K562 treated with DMSO at 1 percent for 4 hours (cell line): ENCODE data around the gene COPS7A. TPM values are rescaled to one million over a fixed set of nuclear protein-coding genes. Genes with fewer than 3 reads are reported as not detected.

Experiments
- total RNA-seq: library from RNA; unstranded; fragments of 300-600 nt; gene quantifications from 2 replicates; pipeline ENCODE4 v1.2.3, GENCODE V29; 2022; ENCODE audit not compliant: insufficient read depth

The COPS7A gene
- 33.5 and 37.2 TPM in 2 replicates for total RNA-seq

GRCh38 chr12:6723607-6724408, at the start of gene COPS7A:
COPS7A (plus strand) TSS chr12:6724046; CDS start chr12:6724657, 611 bp downstream.

GRCh38 chr12:6688999-6689882, 34.6 kb upstream of the COPS7A start, which contains the start of gene ZNF384:
ZNF384 (minus strand) TSS chr12:6689375; CDS start chr12:6679520, 9,855 bp downstream.

GRCh38 chr12:6700646-6701051, 23.2 kb upstream of the COPS7A start, which contains the start of gene PIANP:
PIANP (minus strand) TSS chr12:6700815; CDS start chr12:6698061, 2,754 bp downstream.

GRCh38 chr12:6752921-6753771, 29.3 kb downstream of the COPS7A start, which contains the start of gene MLF2:
MLF2 (minus strand) TSS chr12:6753141; CDS start chr12:6752334, 807 bp downstream.

GRCh38 chr12:6765634-6766581, 42.1 kb downstream of the COPS7A start, which contains the start of gene PTMS:
PTMS (plus strand) TSS chr12:6766363; CDS start chr12:6766706, 343 bp downstream.

GRCh38 chr12:6772331-6772695, 48.5 kb downstream of the COPS7A start, which contains the start of gene LAG3:
LAG3 (plus strand) TSS chr12:6772520; CDS start chr12:6772853, 333 bp downstream.

Other genes with a start within 250 kb of the COPS7A start
- gene MRPL51, start 230.8 kb upstream of the COPS7A start, total RNA-seq, result 77.4 and 89.7 TPM in 2 replicates
- 70.8 and 73.8 TPM in 2 replicates for gene NCAPD2, start 229.9 kb upstream of the COPS7A start, total RNA-seq
- 2,497 and 2,516 TPM in 2 replicates for gene GAPDH, start 189.5 kb upstream of the COPS7A start, total RNA-seq
- gene IFFO1, start 168.0 kb upstream of the COPS7A start, total RNA-seq, result 0.48 TPM in 1 of 2 replicates, not detected in the other
- 12.4 and 24.6 TPM in 2 replicates for gene NOP2, start 155.8 kb upstream of the COPS7A start, total RNA-seq
- 215 and 222 TPM in 2 replicates for gene CHD4, start 116.7 kb upstream of the COPS7A start, total RNA-seq
- 3.5 and 4.3 TPM in 2 replicates for gene LPAR5, start 88.1 kb upstream of the COPS7A start, total RNA-seq
- 6.0 and 7.1 TPM in 2 replicates for gene ACRBP, start 76.6 kb upstream of the COPS7A start, total RNA-seq
- 26.4 and 28.2 TPM in 2 replicates for gene ING4, start 60.9 kb upstream of the COPS7A start, total RNA-seq
- 25.5 and 32.4 TPM in 2 replicates for gene ZNF384, start 34.7 kb upstream of the COPS7A start, total RNA-seq
- gene PIANP, start 23.2 kb upstream of the COPS7A start, total RNA-seq, result not detected in 2 replicates
- 148 and 156 TPM in 2 replicates for gene MLF2, start 29.1 kb downstream of the COPS7A start, total RNA-seq
- gene PTMS, start 42.3 kb downstream of the COPS7A start, total RNA-seq, result 322 and 327 TPM in 2 replicates
- gene LAG3, start 48.5 kb downstream of the COPS7A start, total RNA-seq, result 2.2 and 2.8 TPM in 2 replicates
- not detected in 2 replicates for gene CD4, start 65.5 kb downstream of the COPS7A start, total RNA-seq
- gene GPR162, start 97.8 kb downstream of the COPS7A start, total RNA-seq, result 1.8 and 3.1 TPM in 2 replicates
- gene P3H3, start 104.4 kb downstream of the COPS7A start, total RNA-seq, result 11.9 and 14.1 TPM in 2 replicates
- 3.6 and 4.6 TPM in 2 replicates for gene GNB3, start 116.9 kb downstream of the COPS7A start, total RNA-seq
- gene CDCA3, start 127.2 kb downstream of the COPS7A start, total RNA-seq, result 20.1 and 29.7 TPM in 2 replicates
- 50.5 and 51.1 TPM in 2 replicates for gene USP5, start 128.1 kb downstream of the COPS7A start, total RNA-seq
- gene TPI1, start 143.5 kb downstream of the COPS7A start, total RNA-seq, result 475 and 496 TPM in 2 replicates
- 2.5 and 5.2 TPM in 2 replicates for gene SPSB2, start 149.3 kb downstream of the COPS7A start, total RNA-seq
- 4.7 and 5.7 TPM in 2 replicates for gene LRRC23, start 180.8 kb downstream of the COPS7A start, total RNA-seq
- 33.9 and 35.4 TPM in 2 replicates for gene ENO2, start 190.5 kb downstream of the COPS7A start, total RNA-seq
- 34.8 and 43.7 TPM in 2 replicates for gene ATN1, start 203.9 kb downstream of the COPS7A start, total RNA-seq
- not detected in 2 replicates for gene RNU7-1, start 219.8 kb downstream of the COPS7A start, total RNA-seq
- gene C12orf57, start 220.0 kb downstream of the COPS7A start, total RNA-seq, result 524 and 553 TPM in 2 replicates
- 6.5 and 16.4 TPM in 2 replicates for gene PTPN6, start 227.3 kb downstream of the COPS7A start, total RNA-seq
- 297 and 310 TPM in 2 replicates for gene PHB2, start 246.6 kb downstream of the COPS7A start, total RNA-seq
- gene EMG1, start 246.9 kb downstream of the COPS7A start, total RNA-seq, result 7.9 and 15.0 TPM in 2 replicates